Activated CD4-positive, alpha-beta T cell treated with anti-CD3 and anti-CD28 coated beads, Interleukin-2, amount 10 ng/mL, durations not matched to agents 24 days and 14 days (primary cell): ENCODE data around the gene TNXB. TPM values are rescaled to one million over a fixed set of nuclear protein-coding genes. Genes with fewer than 3 reads are reported as not detected.
"Not testable (repeated sequence)": the region's sequence is repeated elsewhere in the genome, so short reads cannot be mapped to it uniquely, and the experiment has no call there.

Experiments
- DNase-seq: peaks from one replicate; pipeline ENCODE4 v3.0.0; 2022
- H3K27ac Mint-ChIP-seq: one replicate; pipeline ENCODE4 v1.8.0; 2022; ENCODE audit warnings: mild to moderate bottlenecking, mixed read lengths
- H3K27me3 Mint-ChIP-seq: one replicate; pipeline ENCODE4 v1.8.0; 2022; ENCODE audit warnings: mixed read lengths
- H3K36me3 Mint-ChIP-seq: one replicate; pipeline ENCODE4 v1.8.0; 2022; ENCODE audit warnings: low read depth, mild to moderate bottlenecking, mixed read lengths
- H3K4me1 Mint-ChIP-seq: one replicate; pipeline ENCODE4 v1.8.0; 2021; ENCODE audit warnings: mixed read lengths
- H3K4me3 Mint-ChIP-seq: one replicate; pipeline ENCODE4 v1.8.0; 2022; ENCODE audit warnings: mild to moderate bottlenecking, moderate library complexity, mixed read lengths
- H3K9me3 Mint-ChIP-seq: one replicate; pipeline ENCODE4 v1.8.0; 2021; ENCODE audit warnings: mixed read lengths
- intact Hi-C: fragments of 100-400 bp; cut with micrococcal nuclease; formaldehyde crosslinking; loops from one replicate; pipeline ENCODE4 v1.15.1; 2023
- total RNA-seq: library from RNA; stranded (reverse); gene quantifications from 2 replicates; pipeline ENCODE4 v1.2.3, GENCODE V29; 2022

Gene TNXB
- total RNA-seq, 1 donor from 2014 or later: 3.3 TPM

- no peak for DNase-seq
- H3K4me1 Mint-ChIP-seq: no peaks in the 10 kb centered on the region
- H3K27me3 Mint-ChIP-seq: peaks cover 2% of the 10 kb centered on the region
- intact Hi-C loops: loop anchor here (10.0 kb wide), 1 partner anchor 109 kb away; the partner anchor contains the start of genes PPT2 and PRRT1
- no peak overlapping the region for H3K4me3 Mint-ChIP-seq
- H3K9me3 Mint-ChIP-seq: no peaks in the 10 kb centered on the region
- H3K36me3 Mint-ChIP-seq: no peaks in the 10 kb centered on the region
- H3K27ac Mint-ChIP-seq: no peak overlapping the region
These were observed 63.2 kb downstream of the TNXB start for GRCh38 chr6:32045811-32046449.

- H3K4me3 Mint-ChIP-seq, H3K27me3 Mint-ChIP-seq, H3K4me1 Mint-ChIP-seq, H3K36me3 Mint-ChIP-seq, DNase-seq, H3K9me3 Mint-ChIP-seq, H3K27ac Mint-ChIP-seq: not testable (repeated sequence)
- intact Hi-C loops: loop anchor here (10.0 kb wide), 1 partner anchor 110 kb away; the partner anchor contains the start of genes PPT2 and PRRT1
These were observed 64.2 kb downstream of the TNXB start for GRCh38 chr6:32044916-32045315.

GRCh38 chr6:32043589-32044380, 65.4 kb downstream of the TNXB start:
- not testable (repeated sequence) for H3K9me3 Mint-ChIP-seq, H3K27me3 Mint-ChIP-seq, H3K4me1 Mint-ChIP-seq, DNase-seq, H3K27ac Mint-ChIP-seq, H3K36me3 Mint-ChIP-seq, H3K4me3 Mint-ChIP-seq
- intact Hi-C loops: loop anchor here (10.0 kb wide), 1 partner anchor 111 kb away; the partner anchor contains the start of genes PPT2 and PRRT1

GRCh38 chr6:32042276-32042675, 66.9 kb downstream of the TNXB start:
- intact Hi-C loops: loop anchor here (10.0 kb wide), 1 partner anchor 113 kb away; the partner anchor contains the start of genes PPT2 and PRRT1
- H3K4me1 Mint-ChIP-seq, H3K9me3 Mint-ChIP-seq, H3K36me3 Mint-ChIP-seq, DNase-seq, H3K27me3 Mint-ChIP-seq, H3K27ac Mint-ChIP-seq, H3K4me3 Mint-ChIP-seq: not testable (repeated sequence)

DNA sequence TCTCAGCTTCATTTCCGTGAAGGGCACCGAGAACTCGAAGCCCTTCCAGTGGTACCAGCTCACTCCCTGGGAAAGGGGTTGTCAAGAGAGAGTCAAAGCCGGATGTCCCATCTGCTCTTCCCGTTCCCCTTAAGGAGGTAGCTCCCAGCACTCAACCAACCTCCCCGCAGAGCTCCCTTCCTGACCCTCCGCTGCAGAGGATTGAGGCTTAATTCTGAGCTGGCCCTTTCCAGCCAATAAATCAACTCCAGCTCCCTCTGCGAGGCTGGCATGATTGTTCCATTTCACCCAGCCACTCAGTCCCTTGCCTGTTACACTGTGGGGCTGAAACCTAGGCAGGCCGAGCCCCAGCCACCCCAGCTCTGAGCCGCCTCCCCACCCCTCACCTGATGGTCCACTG, 67.8 kb downstream of the TNXB start:
- H3K27me3 Mint-ChIP-seq, H3K36me3 Mint-ChIP-seq, H3K27ac Mint-ChIP-seq, H3K9me3 Mint-ChIP-seq, H3K4me1 Mint-ChIP-seq, DNase-seq, H3K4me3 Mint-ChIP-seq: not testable (repeated sequence)
- intact Hi-C loops: loop anchor here (10.0 kb wide), 1 partner anchor 113 kb away; the partner anchor contains the start of genes PPT2 and PRRT1

DNA sequence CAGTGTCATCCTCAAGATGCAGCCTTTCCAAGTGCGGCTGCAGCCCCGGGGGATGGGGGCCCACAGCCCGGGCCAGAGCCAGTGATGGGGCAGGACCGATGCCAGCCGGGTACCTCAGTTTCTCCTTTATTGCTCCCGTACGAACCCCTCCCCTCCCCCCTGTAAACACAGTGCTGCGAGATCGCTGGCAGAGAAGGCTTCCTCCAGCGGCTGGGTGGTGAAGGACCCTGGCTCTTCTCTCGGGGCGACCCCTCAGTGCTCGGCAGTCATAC, 68.2 kb downstream of the TNXB start:
- H3K4me1 Mint-ChIP-seq, H3K9me3 Mint-ChIP-seq, H3K27ac Mint-ChIP-seq, H3K4me3 Mint-ChIP-seq, H3K36me3 Mint-ChIP-seq, H3K27me3 Mint-ChIP-seq, DNase-seq: not testable (repeated sequence)
- intact Hi-C loops: loop anchor here (10.0 kb wide), 1 partner anchor 114 kb away; the partner anchor contains the start of genes PPT2 and PRRT1

GRCh38 chr6:32040299-32041049, 68.7 kb downstream of the TNXB start:
- not testable (repeated sequence) for H3K36me3 Mint-ChIP-seq, H3K4me1 Mint-ChIP-seq, H3K9me3 Mint-ChIP-seq, H3K27ac Mint-ChIP-seq, H3K4me3 Mint-ChIP-seq, DNase-seq, H3K27me3 Mint-ChIP-seq
- intact Hi-C loops: loop anchor here (10.0 kb wide), 1 partner anchor 114 kb away; the partner anchor contains the start of genes PPT2 and PRRT1

DNA sequence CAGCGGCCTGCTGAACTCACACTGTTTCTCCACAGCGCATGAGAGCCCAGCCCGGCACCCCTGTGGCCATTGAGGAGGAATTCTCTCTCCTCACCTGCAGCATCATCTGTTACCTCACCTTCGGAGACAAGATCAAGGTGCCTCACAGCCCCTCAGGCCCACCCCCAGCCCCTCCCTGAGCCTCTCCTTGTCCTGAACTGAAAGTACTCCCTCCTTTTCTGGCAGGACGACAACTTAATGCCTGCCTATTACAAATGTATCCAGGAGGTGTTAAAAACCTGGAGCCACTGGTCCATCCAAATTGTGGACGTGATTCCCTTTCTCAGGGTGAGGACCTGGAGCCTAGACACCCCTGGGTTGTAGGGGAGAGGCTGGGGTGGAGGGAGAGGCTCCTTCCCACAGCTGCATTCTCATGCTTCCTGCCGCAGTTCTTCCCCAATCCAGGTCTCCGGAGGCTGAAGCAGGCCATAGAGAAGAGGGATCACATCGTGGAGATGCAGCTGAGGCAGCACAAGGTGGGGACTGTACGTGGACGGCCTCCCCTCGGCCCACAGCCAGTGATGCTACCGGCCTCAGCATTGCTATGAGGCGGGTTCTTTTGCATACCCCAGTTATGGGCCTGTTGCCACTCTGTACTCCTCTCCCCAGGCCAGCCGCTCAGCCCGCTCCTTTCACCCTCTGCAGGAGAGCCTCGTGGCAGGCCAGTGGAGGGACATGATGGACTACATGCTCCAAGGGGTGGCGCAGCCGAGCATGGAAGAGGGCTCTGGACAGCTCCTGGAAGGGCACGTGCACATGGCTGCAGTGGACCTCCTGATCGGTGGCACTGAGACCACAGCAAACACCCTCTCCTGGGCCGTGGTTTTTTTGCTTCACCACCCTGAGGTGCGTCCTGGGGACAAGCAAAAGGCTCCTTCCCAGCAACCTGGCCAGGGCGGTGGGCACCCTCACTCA, 69.5 kb downstream of the TNXB start:
- H3K4me3 Mint-ChIP-seq, H3K4me1 Mint-ChIP-seq, H3K9me3 Mint-ChIP-seq, H3K36me3 Mint-ChIP-seq, H3K27me3 Mint-ChIP-seq, H3K27ac Mint-ChIP-seq, DNase-seq: not testable (repeated sequence)
- intact Hi-C loops: loop anchor here (10.0 kb wide), 1 partner anchor 115 kb away; the partner anchor contains the start of genes PPT2 and PRRT1

DNA sequence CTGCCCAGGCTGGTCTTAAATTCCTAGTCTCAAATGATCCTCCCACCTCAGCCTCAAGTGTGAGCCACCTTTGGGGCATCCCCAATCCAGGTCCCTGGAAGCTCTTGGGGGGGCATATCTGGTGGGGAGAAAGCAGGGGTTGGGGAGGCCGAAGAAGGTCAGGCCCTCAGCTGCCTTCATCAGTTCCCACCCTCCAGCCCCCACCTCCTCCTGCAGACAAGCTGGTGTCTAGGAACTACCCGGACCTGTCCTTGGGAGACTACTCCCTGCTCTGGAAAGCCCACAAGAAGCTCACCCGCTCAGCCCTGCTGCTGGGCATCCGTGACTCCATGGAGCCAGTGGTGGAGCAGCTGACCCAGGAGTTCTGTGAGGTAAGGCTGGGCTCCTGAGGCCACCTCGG, 70.3 kb downstream of the TNXB start:
- H3K27ac Mint-ChIP-seq, H3K4me3 Mint-ChIP-seq, intact Hi-C loops, H3K36me3 Mint-ChIP-seq, DNase-seq, H3K27me3 Mint-ChIP-seq, H3K9me3 Mint-ChIP-seq, H3K4me1 Mint-ChIP-seq: not testable (repeated sequence)

- intact Hi-C loops, H3K4me1 Mint-ChIP-seq, H3K36me3 Mint-ChIP-seq, H3K4me3 Mint-ChIP-seq, H3K9me3 Mint-ChIP-seq, H3K27ac Mint-ChIP-seq, H3K27me3 Mint-ChIP-seq, DNase-seq: not testable (repeated sequence)
These were observed 71.3 kb downstream of the TNXB start, which contains the start of gene CYP21A2 for GRCh38 chr6:32037598-32038524. TSS of gene CYP21A2 (plus strand) at chr6:32038415. CDS start at chr6:32038423, 8 bp downstream.

DNA sequence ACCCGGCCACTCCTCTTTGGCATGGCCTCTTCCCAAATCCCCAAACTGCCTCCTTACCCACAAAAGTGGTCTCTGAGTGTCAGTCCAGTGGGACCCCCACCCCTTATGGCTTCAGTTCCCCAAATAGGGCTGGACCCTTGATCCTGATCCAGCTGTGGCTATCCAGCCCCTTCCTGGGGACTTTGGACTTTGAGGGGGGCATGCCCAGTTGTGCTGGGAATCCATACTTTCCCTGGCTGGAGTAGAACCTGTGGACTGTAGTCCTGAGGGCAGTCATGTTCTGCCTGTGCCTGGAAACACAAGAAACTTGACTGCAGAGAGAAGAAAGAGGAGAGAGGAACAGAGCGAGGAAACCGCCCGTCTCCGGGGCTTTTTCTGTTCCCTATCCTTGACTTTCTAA, 72.0 kb downstream of the TNXB start:
- H3K27me3 Mint-ChIP-seq, intact Hi-C loops, H3K4me1 Mint-ChIP-seq, H3K36me3 Mint-ChIP-seq, H3K27ac Mint-ChIP-seq, H3K9me3 Mint-ChIP-seq, H3K4me3 Mint-ChIP-seq, DNase-seq: not testable (repeated sequence)

DNA sequence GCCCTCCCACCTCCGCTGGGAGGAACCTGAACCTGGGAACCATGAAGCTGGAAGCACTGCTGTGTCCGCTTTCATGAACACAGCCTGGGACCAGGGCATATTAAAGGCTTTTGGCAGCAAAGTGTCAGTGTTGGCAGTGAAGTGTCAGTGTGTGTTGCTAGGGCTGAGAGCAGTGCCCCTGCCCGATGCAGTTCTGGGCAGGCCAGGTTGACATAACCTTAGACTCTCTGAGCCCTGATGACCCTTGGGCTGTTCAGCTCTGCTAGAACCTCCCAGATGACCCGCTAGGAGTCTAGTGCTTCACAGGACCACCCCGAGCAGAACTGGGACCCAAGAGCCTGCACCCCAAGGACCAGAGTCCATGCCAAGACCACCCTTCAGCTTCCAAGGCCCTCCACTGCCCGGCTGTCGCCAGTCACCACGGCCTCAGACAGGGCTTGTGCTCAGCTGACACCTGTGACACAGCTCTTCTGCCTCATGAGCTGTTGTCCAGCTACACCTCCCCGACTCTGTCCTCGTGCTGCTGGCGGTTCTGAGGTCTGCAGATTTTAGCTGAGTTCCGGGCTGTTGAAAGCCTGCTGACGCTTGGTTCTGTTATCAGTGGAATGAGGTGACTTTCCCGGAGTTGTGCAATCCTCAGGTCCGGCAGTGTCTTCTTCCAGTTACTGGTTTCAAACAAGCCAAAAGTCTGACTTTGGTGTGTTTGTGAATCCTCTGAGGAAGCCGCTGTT, 73.7 kb downstream of the TNXB start:
- H3K9me3 Mint-ChIP-seq, H3K36me3 Mint-ChIP-seq, H3K4me3 Mint-ChIP-seq, H3K27me3 Mint-ChIP-seq, H3K27ac Mint-ChIP-seq, intact Hi-C loops, H3K4me1 Mint-ChIP-seq, DNase-seq: not testable (repeated sequence)
